ENCODE results near the gene BMPR1B.

Gene BMPR1B

DNA sequence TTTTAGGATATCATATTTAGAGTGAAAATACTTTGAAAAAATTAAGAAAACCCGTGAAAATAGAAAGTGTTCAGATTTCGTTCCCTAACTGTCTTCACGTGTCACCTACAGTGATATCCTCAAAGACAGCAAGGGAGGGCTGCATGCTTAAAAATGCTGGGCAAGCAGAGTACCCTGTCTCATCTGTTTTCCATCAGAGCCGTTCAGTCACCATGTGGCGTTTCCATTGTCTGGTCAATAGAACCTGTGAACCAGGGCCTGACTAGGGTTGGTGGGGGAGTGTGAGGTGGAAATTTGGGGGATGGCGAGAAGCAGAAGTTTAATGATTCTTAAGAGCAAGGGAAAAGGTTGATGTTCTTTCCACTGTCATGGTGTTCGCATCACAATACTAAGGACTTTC is 173.9 kb downstream of the BMPR1B start:
- TF ChIP-seq, protein P1, sequence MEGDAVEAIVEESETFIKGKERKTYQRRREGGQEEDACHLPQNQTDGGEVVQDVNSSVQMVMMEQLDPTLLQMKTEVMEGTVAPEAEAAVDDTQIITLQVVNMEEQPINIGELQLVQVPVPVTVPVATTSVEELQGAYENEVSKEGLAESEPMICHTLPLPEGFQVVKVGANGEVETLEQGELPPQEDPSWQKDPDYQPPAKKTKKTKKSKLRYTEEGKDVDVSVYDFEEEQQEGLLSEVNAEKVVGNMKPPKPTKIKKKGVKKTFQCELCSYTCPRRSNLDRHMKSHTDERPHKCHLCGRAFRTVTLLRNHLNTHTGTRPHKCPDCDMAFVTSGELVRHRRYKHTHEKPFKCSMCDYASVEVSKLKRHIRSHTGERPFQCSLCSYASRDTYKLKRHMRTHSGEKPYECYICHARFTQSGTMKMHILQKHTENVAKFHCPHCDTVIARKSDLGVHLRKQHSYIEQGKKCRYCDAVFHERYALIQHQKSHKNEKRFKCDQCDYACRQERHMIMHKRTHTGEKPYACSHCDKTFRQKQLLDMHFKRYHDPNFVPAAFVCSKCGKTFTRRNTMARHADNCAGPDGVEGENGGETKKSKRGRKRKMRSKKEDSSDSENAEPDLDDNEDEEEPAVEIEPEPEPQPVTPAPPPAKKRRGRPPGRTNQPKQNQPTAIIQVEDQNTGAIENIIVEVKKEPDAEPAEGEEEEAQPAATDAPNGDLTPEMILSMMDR (IDR thresholded peaks at IDR 0.05; ENCODE audit: borderline replicate concordance, extremely low read depth, low read length, poor library complexity, severe bottlenecking) = no peak
- no peak for TF ChIP-seq EZH2 (IDR thresholded peaks at IDR 0.05; ENCODE audit: borderline replicate concordance, low read depth, low read length, severe bottlenecking)
- Histone ChIP-seq H3K4me2 (ENCODE audit: insufficient read depth, low read length) (no peak overlapping the region), H3K9me3 (ENCODE audit: insufficient read depth, low read length, severe bottlenecking) (no peaks in the 10 kb centered on the region), H3K36me3 (ENCODE audit: insufficient read depth, low read length) (no peaks in the 10 kb centered on the region), H2AFZ (ENCODE audit: low read depth, low read length) (no peak overlapping the region), H3K9ac (ENCODE audit: low read depth, low read length) (no peak overlapping the region), H3K4me3 (ENCODE audit: low read depth in 1 of 2, low read length in 2 of 2) (no peak overlapping the region), H3K4me1 (ENCODE audit: insufficient read depth, low read length) (no peaks in the 10 kb centered on the region), H4K20me1 (ENCODE audit: insufficient read depth, low read length) (no peaks in the 10 kb centered on the region), H3K79me2 (ENCODE audit: insufficient read depth, low read length) (no peaks in the 10 kb centered on the region), H3K27ac (ENCODE audit: low read length) (no peak overlapping the region), H3K27me3 (ENCODE audit: insufficient read depth, low read length, poor library complexity) (no peaks in the 10 kb centered on the region)
- ATAC-seq (ENCODE audit: insufficient read depth, low read depth) (no peak), DNase-seq (no peak)

DNA sequence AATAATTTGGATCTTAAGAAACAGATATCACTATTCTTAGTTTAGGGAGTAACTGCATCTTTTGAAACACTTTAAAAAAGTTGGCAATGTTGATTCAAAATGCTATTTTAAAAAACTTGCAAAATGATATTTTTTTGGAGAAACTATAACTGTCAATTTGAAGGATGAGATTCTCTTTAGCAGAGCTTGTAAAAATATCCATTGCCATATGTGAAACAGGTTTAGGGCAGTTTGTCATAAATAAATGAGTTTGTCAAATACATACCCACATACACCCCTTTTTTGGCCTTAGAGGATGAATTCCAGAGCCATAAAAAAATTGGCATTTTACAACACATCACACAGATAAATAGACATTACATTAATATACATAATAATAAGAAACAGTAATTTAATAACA is 174.6 kb downstream of the BMPR1B start:
- no peaks in the 10 kb centered on the region for H3K36me3 ChIP-seq (ENCODE audit: insufficient read depth, low read length)
- H4K20me1 ChIP-seq (ENCODE audit: insufficient read depth, low read length) = no peaks in the 10 kb centered on the region
- H3K9ac ChIP-seq (ENCODE audit: low read depth, low read length) = no peak overlapping the region
- H3K4me3 ChIP-seq (ENCODE audit: low read depth in 1 of 2, low read length in 2 of 2) = no peak overlapping the region
- no peak overlapping the region for H2AFZ ChIP-seq (ENCODE audit: low read depth, low read length)
- no peaks in the 10 kb centered on the region for H3K27me3 ChIP-seq (ENCODE audit: insufficient read depth, low read length, poor library complexity)
- H3K79me2 ChIP-seq (ENCODE audit: insufficient read depth, low read length) = no peaks in the 10 kb centered on the region
- no peaks in the 10 kb centered on the region for H3K4me1 ChIP-seq (ENCODE audit: insufficient read depth, low read length)
- TF ChIP-seq EZH2 (IDR thresholded peaks at IDR 0.05; ENCODE audit: borderline replicate concordance, low read depth, low read length, severe bottlenecking) = no peak
- TF ChIP-seq, protein P1 (IDR thresholded peaks at IDR 0.05; ENCODE audit: borderline replicate concordance, extremely low read depth, low read length, poor library complexity, severe bottlenecking) = no peak
- H3K27ac ChIP-seq (ENCODE audit: low read length) = no peak overlapping the region
- no peak for ATAC-seq (ENCODE audit: insufficient read depth, low read depth)
- no peaks in the 10 kb centered on the region for H3K9me3 ChIP-seq (ENCODE audit: insufficient read depth, low read length, severe bottlenecking)
- no peak for DNase-seq
- no peak overlapping the region for H3K4me2 ChIP-seq (ENCODE audit: insufficient read depth, low read length)

GRCh38 chr4:94933799-94934198 is 176.0 kb downstream of the BMPR1B start:
- H3K9ac ChIP-seq (ENCODE audit: low read depth, low read length) = no peak overlapping the region
- no peaks in the 10 kb centered on the region for H3K27me3 ChIP-seq (ENCODE audit: insufficient read depth, low read length, poor library complexity)
- no peak overlapping the region for H2AFZ ChIP-seq (ENCODE audit: low read depth, low read length)
- no peak for TF ChIP-seq EZH2 (IDR thresholded peaks at IDR 0.05; ENCODE audit: borderline replicate concordance, low read depth, low read length, severe bottlenecking)
- TF ChIP-seq, protein P1 (IDR thresholded peaks at IDR 0.05; ENCODE audit: borderline replicate concordance, extremely low read depth, low read length, poor library complexity, severe bottlenecking) = no peak
- ATAC-seq (ENCODE audit: insufficient read depth, low read depth) (no peak), DNase-seq (no peak)
- H4K20me1 ChIP-seq (ENCODE audit: insufficient read depth, low read length) = no peaks in the 10 kb centered on the region
- H3K4me1 ChIP-seq (ENCODE audit: insufficient read depth, low read length) = no peaks in the 10 kb centered on the region
- no peak overlapping the region for H3K4me2 ChIP-seq (ENCODE audit: insufficient read depth, low read length)
- H3K27ac ChIP-seq (ENCODE audit: low read length) = no peak overlapping the region
- no peak overlapping the region for H3K4me3 ChIP-seq (ENCODE audit: low read depth in 1 of 2, low read length in 2 of 2)
- no peaks in the 10 kb centered on the region for H3K79me2 ChIP-seq (ENCODE audit: insufficient read depth, low read length)
- no peaks in the 10 kb centered on the region for H3K36me3 ChIP-seq (ENCODE audit: insufficient read depth, low read length)
- no peaks in the 10 kb centered on the region for H3K9me3 ChIP-seq (ENCODE audit: insufficient read depth, low read length, severe bottlenecking)

DNA sequence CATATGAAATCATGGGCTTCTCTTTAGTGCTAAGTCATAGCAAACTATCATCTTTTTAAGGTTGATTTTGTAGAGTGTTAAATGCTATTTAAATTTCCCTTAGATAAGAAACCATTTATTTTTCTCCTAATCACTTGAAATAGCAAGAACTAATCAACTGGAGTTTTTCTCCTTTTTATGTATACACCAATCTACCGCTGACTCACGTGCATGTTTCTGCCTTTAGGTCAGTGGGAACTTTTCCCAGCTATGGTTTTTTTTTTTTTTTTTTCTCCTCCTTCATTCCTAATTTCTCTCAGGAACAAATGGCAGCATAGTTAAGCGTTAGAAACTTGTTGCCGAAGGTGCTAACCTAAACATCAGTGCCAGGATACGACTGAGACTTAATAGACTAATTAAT is 176.4 kb downstream of the BMPR1B start:
- no peak overlapping the region for H2AFZ ChIP-seq (ENCODE audit: low read depth, low read length)
- no peak for ATAC-seq (ENCODE audit: insufficient read depth, low read depth)
- no peak overlapping the region for H3K9ac ChIP-seq (ENCODE audit: low read depth, low read length)

More for the DNA sequence above, 176.4 kb downstream of the BMPR1B start:
- Histone ChIP-seq H3K4me2 (ENCODE audit: insufficient read depth, low read length) (no peak overlapping the region), H3K4me1 (ENCODE audit: insufficient read depth, low read length) (no peaks in the 10 kb centered on the region), H3K9me3 (ENCODE audit: insufficient read depth, low read length, severe bottlenecking) (no peaks in the 10 kb centered on the region), H4K20me1 (ENCODE audit: insufficient read depth, low read length) (no peaks in the 10 kb centered on the region), H3K79me2 (ENCODE audit: insufficient read depth, low read length) (no peaks in the 10 kb centered on the region), H3K27ac (ENCODE audit: low read length) (no peak overlapping the region), H3K27me3 (ENCODE audit: insufficient read depth, low read length, poor library complexity) (no peaks in the 10 kb centered on the region), H3K4me3 (ENCODE audit: low read depth in 1 of 2, low read length in 2 of 2) (no peak overlapping the region), H3K36me3 (ENCODE audit: insufficient read depth, low read length) (no peaks in the 10 kb centered on the region)
- no peak for TF ChIP-seq EZH2 (IDR thresholded peaks at IDR 0.05; ENCODE audit: borderline replicate concordance, low read depth, low read length, severe bottlenecking)
- TF ChIP-seq, protein P1 (IDR thresholded peaks at IDR 0.05; ENCODE audit: borderline replicate concordance, extremely low read depth, low read length, poor library complexity, severe bottlenecking) = no peak
- no peak for DNase-seq

Data from DND-41 (cell line).